Mammary epithelial cell (primary cell): ENCODE data around the gene OSCP1.

Source experiments
- CTCF ChIP-seq, 2 donors: IDR thresholded peaks in 1 of 2; conservative IDR thresholded peaks in 1 of 2; 2 replicates each; pipeline ENCODE4 v1.5.1; 2011 to 2012; ENCODE audit warnings: inconsistent platforms in 2 of 2, low read length in 2 of 2, mild to moderate bottlenecking in 2 of 2, control low read depth in 1 of 2, low read depth in 1 of 2; ENCODE audit not compliant: insufficient read depth in 1 of 2; ENCODE audit errors: extremely low read depth in 1 of 2
- EZH2 ChIP-seq: IDR thresholded peaks from 2 replicates; pipeline ENCODE4 v1.6.1; 2012; ENCODE audit warnings: low read length, inconsistent platforms, borderline replicate concordance

DNA sequence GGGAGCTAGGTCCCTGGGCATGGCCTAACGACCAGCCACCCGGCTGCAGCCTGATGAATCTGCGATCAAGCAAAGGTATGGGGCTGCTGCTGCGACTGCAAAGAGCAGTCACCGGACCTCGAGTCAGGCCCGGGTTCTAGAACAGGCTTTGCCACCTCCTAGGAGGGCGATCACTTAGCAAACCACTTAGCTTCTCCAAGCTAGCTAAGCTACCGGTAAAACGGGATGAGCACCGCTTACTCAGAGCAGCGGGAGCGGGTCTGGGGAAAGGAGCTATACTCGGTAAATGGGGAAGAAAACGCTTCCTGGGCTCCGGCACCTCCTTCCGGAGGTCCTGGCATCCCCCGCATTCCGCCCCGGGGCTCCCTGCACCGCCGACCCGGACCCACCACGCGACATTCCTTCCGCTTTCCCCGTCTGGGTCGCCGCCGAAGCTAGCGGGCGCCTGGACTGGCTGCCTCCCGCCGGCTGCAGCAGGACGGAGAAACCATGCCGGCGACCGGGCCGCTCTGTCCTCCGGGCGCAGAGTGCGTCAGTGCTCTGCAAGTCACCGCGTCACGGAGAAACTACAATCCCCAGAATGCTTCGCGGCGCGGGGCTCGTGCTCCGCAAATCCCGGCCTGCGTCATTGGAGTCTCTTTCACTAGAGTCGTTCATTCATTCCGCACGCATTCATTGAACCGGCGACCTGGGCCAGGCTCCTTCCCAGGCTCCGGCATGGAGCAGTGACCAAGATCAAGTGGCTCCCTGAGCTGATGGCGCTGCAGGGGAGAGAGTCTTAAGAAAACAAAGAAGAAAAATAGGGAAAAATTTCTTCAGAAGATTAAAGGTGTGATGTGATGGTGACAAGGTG lies 52.6 kb downstream of the OSCP1 start, which contains the start of gene LSM10:
- TF ChIP-seq CTCF (conservative IDR thresholded peaks at IDR 0.05 in 1 of 2, IDR thresholded peaks at IDR 0.05 in 1 of 2; ENCODE audit: extremely low read depth in 1 of 2, insufficient read depth in 1 of 2, low read depth in 1 of 2, low read length in 2 of 2) (no peak), EZH2 (no peak)
